Heart right ventricle (tissue), 16 donors: ENCODE measurements around the gene FALEC. TPM values are rescaled to one million over a fixed set of nuclear protein-coding genes. Genes with fewer than 3 reads are reported as not detected.

Source experiments
- ATAC-seq, 8 donors: fragments of 200-7000 bp; cut with Tn5 transposase; one replicate each; pipeline ENCODE4 v1.9.1; 2020; ENCODE audit warnings: mild to moderate bottlenecking in 8 of 8, moderate library complexity in 8 of 8, moderate number of reproducible peaks in 1 of 8
- DNase-seq, 2 donors: peaks; one replicate each; pipeline ENCODE4 v3.0.0-alpha.2; 2020
- H3K27ac ChIP-seq, 10 donors: fragments of 200-600 bp; sonication (generic) in 2 of 10; one replicate each; pipeline versions ENCODE4 v1.5.0 to v1.8.0; 2020 to 2022; ENCODE audit warnings: mild to moderate bottlenecking in 3 of 10
- H3K27me3 ChIP-seq, 7 donors: fragments of 200-600 bp; one replicate each; pipeline ENCODE4 v1.8.0; 2021 to 2022; ENCODE audit warnings: mild to moderate bottlenecking in 2 of 7
- H3K36me3 ChIP-seq, 9 donors: fragments of 200-600 bp; sonication (generic) in 1 of 9; one replicate each; pipeline versions ENCODE4 v1.5.0 to v1.8.0; 2020 to 2022; ENCODE audit warnings: mild to moderate bottlenecking in 2 of 9
- H3K4me1 ChIP-seq, 9 donors: fragments of 200-600 bp; sonication (generic) in 1 of 9; one replicate each; pipeline versions ENCODE4 v1.5.0 to v1.8.0; 2020 to 2022; ENCODE audit warnings: mild to moderate bottlenecking in 4 of 9
- H3K4me3 ChIP-seq, 10 donors: fragments of 200-600 bp; sonication (generic) in 2 of 10; one replicate each; pipeline versions ENCODE4 v1.5.0 to v1.8.0; 2020 to 2022; ENCODE audit warnings: mild to moderate bottlenecking in 7 of 10, moderate library complexity in 2 of 10
- H3K9me3 ChIP-seq, 11 donors: fragments of 200-600 bp in 10 of 11; sonication (generic) in 2 of 11; one replicate each; pipeline versions ENCODE4 v1.5.0 to v1.8.0; 2013 to 2022; ENCODE audit warnings: mild to moderate bottlenecking in 2 of 11, control low read depth in 1 of 11, moderate library complexity in 1 of 11
- WGBS, 2 donors: extraction: QIAGEN DNeasy Blood & Tissue Kit; methylation state at CpG; one replicate each; pipeline ENCODE4 v1.1.7; 2013; ENCODE audit warnings: inconsistent platforms in 1 of 2; 5-methylcytosine and 5-hydroxymethylcytosine counted together
- intact Hi-C, 10 donors: fragments of 100-400 bp; cut with DNase I; formaldehyde crosslinking; loops; one replicate each; pipeline versions ENCODE4 v1.11.1 to v1.14.2; 2022
- polyA plus RNA-seq, 2 donors: library from polyadenylated mRNA; stranded (reverse); fragments of 200-250 nt; gene quantifications; one replicate each; pipeline ENCODE4 v1.2.3, GENCODE V29; 2013
- total RNA-seq, 10 donors: library from RNA; stranded (reverse); fragmentation: NEBNext Ultra II Directional in 3 of 10; extraction: Animal tissue kit (Norgen Biotek cat#: 25700) in 3 of 10; gene quantifications; one replicate each; pipeline versions ENCODE4 v1.2.1 to v1.2.4, GENCODE V29; 2021 to 2023
- TF ChIP-seq, protein P1 (sequence below), 9 donors: fragments of 200-600 bp; sonication (generic) in 2 of 9; IDR thresholded peaks; one replicate each; pipeline versions ENCODE4 v1.5.0 to v1.8.0; 2021 to 2022; ENCODE audit warnings: antibody characterized with exemption in 9 of 9, mild to moderate bottlenecking in 5 of 9, moderate library complexity in 1 of 9
- donor health status: Arrhythmogenic right ventricular cardiomyopathy.
- donor health status: ischemic (EF 13 %, LVEDD 7.1; RV severe dilation, severe dysfunction).
- donor health status: healthy with polysubstance abuse.
- donor health status: DM: no; HTN: yes; CAD: no.
- donor health status: DM: no; HTN: no; CAD: no.
- donor health status: ischemic (EF 25% LVEDD 6.9; RV normal size, moderate dysfunction).
- donor health status: ischemic (EF 25% LVEDD 5.7; RV mildly dilated, moderate dysfunction).
- donor health status: healthy.
- donor health status: DM: yes; HTN: yes; CAD: no.
- donor health status: Ischemic cardiomyopathy.
- donor health status: ischemic (EF 35%, LVEDD 5.7; RV mildly dilated, moderate dysfunction).
- donor health status: nonischemic (EF 11% LVEDD 7.7; RV severe dilation, severe dysfunction).
- donor health status: DM: yes; HTN: yes; CAD: no.
- donor health status: PGD.
- donor health status: ischemic (EF 29% LVEDD 5.4; RV normal size, mild dysfunction).
- donor health status: nonischemic (EF 23%, LVEDD 6.1; RV moderate dilation, normal function).

Gene FALEC
- total and polyA plus RNA-seq, 12 donors: 0.46 to 0.60 TPM; not detected in 10

DNA sequence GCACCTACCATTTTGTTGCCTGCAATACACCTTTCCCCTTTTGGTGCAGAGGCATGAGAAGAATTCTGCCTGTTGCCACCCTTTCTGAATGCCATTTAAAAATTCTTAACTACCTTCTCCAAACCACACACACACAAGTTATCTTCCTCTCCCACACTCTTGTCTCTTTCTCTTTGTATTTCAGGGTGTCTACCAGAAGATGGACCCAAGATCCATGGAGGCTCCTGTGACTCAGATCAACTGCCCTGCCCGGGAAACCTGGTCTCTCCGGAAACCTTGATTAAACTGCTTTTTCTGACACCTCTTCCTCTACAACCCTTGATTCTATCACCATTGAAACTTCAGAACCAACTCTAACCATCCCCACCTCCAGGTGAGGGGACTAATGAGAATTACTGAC lies 30.7 kb upstream of the FALEC start:
- Histone ChIP-seq H3K4me3 (no peak overlapping the region), H3K4me1 (peaks cover 6 to 15% (median 10%) of the 10 kb centered on the region in 9 donors), H3K36me3 (peaks cover 0 to 14% (median 0%) of the 10 kb centered on the region in 9 donors), H3K9me3 (no peaks in the 10 kb centered on the region), H3K27ac (no peak overlapping the region), H3K27me3 (no peaks in the 10 kb centered on the region)
- TF ChIP-seq, protein P1, sequence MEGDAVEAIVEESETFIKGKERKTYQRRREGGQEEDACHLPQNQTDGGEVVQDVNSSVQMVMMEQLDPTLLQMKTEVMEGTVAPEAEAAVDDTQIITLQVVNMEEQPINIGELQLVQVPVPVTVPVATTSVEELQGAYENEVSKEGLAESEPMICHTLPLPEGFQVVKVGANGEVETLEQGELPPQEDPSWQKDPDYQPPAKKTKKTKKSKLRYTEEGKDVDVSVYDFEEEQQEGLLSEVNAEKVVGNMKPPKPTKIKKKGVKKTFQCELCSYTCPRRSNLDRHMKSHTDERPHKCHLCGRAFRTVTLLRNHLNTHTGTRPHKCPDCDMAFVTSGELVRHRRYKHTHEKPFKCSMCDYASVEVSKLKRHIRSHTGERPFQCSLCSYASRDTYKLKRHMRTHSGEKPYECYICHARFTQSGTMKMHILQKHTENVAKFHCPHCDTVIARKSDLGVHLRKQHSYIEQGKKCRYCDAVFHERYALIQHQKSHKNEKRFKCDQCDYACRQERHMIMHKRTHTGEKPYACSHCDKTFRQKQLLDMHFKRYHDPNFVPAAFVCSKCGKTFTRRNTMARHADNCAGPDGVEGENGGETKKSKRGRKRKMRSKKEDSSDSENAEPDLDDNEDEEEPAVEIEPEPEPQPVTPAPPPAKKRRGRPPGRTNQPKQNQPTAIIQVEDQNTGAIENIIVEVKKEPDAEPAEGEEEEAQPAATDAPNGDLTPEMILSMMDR (IDR thresholded peaks at IDR 0.05): peak in 2 of 9 donors; percentile 9 to 27
- intact Hi-C loops: no loop called here
- WGBS, 2 donors: 16 to 20% methylated on average over 2 of the region's 2 CpGs
- no peak for ATAC-seq
- DNase-seq: no peak

DNA sequence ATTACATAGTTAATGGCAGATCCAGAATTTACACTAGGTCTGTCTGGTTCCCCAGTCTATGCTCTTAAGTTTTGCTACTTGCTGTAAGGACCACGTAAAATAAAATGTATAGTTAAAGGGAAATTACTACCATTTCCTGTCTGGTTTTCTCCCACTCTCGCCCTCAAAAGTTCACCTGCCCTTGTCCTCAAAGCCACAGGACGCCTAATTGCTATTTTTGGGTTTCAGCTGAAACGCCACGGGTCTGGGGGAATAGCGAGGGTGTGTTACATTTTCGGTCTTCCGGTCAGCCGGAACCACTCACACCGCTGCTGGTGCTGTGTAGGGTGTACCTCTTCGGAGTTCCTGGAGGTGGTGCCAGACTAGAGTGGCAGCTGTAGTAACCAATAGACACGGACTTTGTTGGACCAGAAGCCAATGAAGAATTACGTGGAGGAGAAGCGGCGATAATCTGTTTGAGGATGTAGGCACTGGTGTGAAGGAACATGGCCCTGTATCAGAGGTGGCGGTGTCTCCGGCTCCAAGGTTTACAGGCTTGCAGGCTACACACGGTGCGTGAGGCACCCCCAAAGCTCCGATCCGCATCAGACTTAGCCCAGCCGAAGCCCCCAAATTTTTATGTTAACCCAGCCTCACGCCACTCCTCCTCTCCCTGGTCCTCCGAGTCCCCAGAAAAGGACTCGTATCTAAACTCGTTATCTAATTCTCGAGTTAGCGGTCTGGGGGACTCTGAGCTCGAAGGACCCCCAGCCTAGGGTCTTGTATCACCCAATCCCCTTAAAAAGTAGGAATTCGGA lies 28.4 kb upstream of the FALEC start, which contains the start of gene TARS2:
TSS of gene TARS2 (plus strand) at position 454 of the 797 bp plus-strand sequence. CDS start at position 486, 32 bp downstream.
- peaks cover 0 to 37% (median 14%) of the 10 kb centered on the region in 9 donors for H3K36me3 ChIP-seq
- H3K27ac ChIP-seq: peak within 1 kb of the TSS in 9 of 10 donors; percentile 57 to 89 (median 78)
- intact Hi-C loops: loop anchor here in 2 of 10 donors (1.0 kb wide), 1 partner anchor 28 kb away; the partner anchor contains the start of gene FALEC (in 2 of the 2)
- H3K4me3 ChIP-seq: peak within 1 kb of the TSS; percentile 61 to 89 (median 79)
- TF ChIP-seq, protein P1 (IDR thresholded peaks at IDR 0.05): peak in 6 of 9 donors; percentile 23 to 43 (median 34)
- H3K27me3 ChIP-seq: no peaks in the 10 kb centered on the region
- no peaks in the 10 kb centered on the region for H3K9me3 ChIP-seq
- ATAC-seq (peak; percentile 99 to 100 (median 100)), DNase-seq (peak; percentile 85 to 98)
- 0% methylated on average over 30 of the region's 30 CpGs for WGBS, 2 donors
- H3K4me1 ChIP-seq: peaks cover 6 to 15% (median 10%) of the 10 kb centered on the region in 9 donors

DNA sequence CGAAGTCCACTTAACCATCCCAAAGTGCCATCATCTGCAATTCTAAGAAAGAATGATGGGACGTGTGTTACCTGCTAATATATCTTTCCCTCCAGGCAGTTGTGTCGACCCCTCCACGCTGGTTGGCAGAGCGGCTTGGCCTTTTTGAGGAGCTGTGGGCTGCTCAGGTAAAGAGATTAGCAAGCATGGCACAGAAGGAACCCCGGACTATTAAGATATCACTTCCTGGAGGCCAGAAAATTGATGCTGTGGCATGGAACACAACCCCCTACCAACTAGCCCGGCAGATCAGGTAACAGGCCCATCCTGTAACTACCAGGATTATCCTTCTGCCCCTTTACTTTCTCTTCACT lies 27.8 kb upstream of the FALEC start:
- 3 to 4% methylated on average over 7 of the region's 7 CpGs for WGBS, 2 donors
- TF ChIP-seq, protein P1 (IDR thresholded peaks at IDR 0.05): no peak
- Histone ChIP-seq H3K9me3 (no peaks in the 10 kb centered on the region), H3K4me3 (peak overlapping the region; percentile 61 to 89 (median 79)), H3K4me1 (peaks cover 6 to 15% (median 10%) of the 10 kb centered on the region in 9 donors), H3K27ac (peak overlapping the region in 8 of 10 donors; percentile 62 to 89 (median 80)), H3K36me3 (peaks cover 0 to 42% (median 19%) of the 10 kb centered on the region in 9 donors), H3K27me3 (no peaks in the 10 kb centered on the region)
- intact Hi-C loops: loop anchor here in 2 of 10 donors (1.0 kb wide), 1 partner anchor 28 kb away; the partner anchor contains the start of gene FALEC (in 2 of the 2)
- DNase-seq: no peak
- peak in 1 of 8 donors; percentile 2 for ATAC-seq

DNA sequence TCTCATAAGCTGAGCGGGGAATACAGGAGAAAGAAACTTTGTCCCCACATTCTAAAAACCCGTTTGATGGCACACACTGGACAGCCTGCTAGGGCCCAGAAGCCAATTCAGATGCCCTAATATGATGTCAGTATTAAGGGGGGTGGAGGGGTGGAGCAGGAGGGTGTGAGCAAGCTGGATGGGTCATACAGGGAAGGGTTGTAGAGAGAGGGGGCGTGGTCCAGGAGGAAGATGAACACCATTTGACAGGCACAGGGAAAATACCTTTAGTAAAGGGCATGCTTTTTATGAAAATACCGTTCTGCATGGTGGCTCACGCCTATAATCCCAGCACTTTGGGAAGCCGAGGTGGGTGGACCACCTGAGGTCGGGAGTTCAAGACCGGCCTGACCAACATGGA lies 22.4 kb upstream of the FALEC start:
- 95 to 98% methylated on average over 8 of the region's 8 CpGs for WGBS, 2 donors
- TF ChIP-seq, protein P1 (IDR thresholded peaks at IDR 0.05): no peak
- peaks cover 0 to 90% (median 48%) of the 10 kb centered on the region in 9 donors for H3K36me3 ChIP-seq
- no peaks in the 10 kb centered on the region for H3K9me3 ChIP-seq
- ATAC-seq (no peak), DNase-seq (no peak)
- H3K27ac ChIP-seq: no peak overlapping the region
- H3K27me3 ChIP-seq: no peaks in the 10 kb centered on the region
- no peak overlapping the region for H3K4me3 ChIP-seq
- intact Hi-C loops: no loop called here
- H3K4me1 ChIP-seq: peaks cover under 1 to 7% (median 4%) of the 10 kb centered on the region in 9 donors
